ENCODE results near the gene ITIH3.

The ITIH3 gene

GRCh38 chr3:52777959-52778805 lies 16.4 kb upstream of the ITIH3 start:
- DNase-seq (ENCODE audit: low read depth, low spot score), result no peak
- H3K27ac ChIP-seq, result no peak overlapping the region

- DNase-seq (ENCODE audit: low read depth, low spot score), result no peak
- no peak overlapping the region for H3K27ac ChIP-seq
These were observed 15.4 kb upstream of the ITIH3 start for GRCh38 chr3:52779011-52779836.

- no peak overlapping the region for H3K27ac ChIP-seq
- no peak for DNase-seq (ENCODE audit: low read depth, low spot score)
These were observed 14.6 kb upstream of the ITIH3 start for GRCh38 chr3:52779837-52780585.

- H3K27ac ChIP-seq, result no peak overlapping the region
- DNase-seq (ENCODE audit: low read depth, low spot score), result no peak
These were observed 12.9 kb upstream of the ITIH3 start for GRCh38 chr3:52781741-52782140.

GRCh38 chr3:52782412-52783210 lies 12.0 kb upstream of the ITIH3 start:
- DNase-seq (ENCODE audit: low read depth, low spot score), result no peak
- H3K27ac ChIP-seq, result no peak overlapping the region

- DNase-seq (ENCODE audit: low read depth, low spot score), result no peak
These were observed 11.4 kb upstream of the ITIH3 start for GRCh38 chr3:52783211-52783555.

GRCh38 chr3:52784021-52784621 lies 10.5 kb upstream of the ITIH3 start:
- no peak for DNase-seq (ENCODE audit: low read depth, low spot score)
- H3K27ac ChIP-seq, result no peak overlapping the region

More at GRCh38 chr3:52783211-52783555, 11.4 kb upstream of the ITIH3 start:
- H3K27ac ChIP-seq, result no peak overlapping the region

GRCh38 chr3:52784931-52785590 lies 9.5 kb upstream of the ITIH3 start:
- no peak overlapping the region for H3K27ac ChIP-seq
- no peak for DNase-seq (ENCODE audit: low read depth, low spot score)

- no peak overlapping the region for H3K27ac ChIP-seq
- no peak for DNase-seq (ENCODE audit: low read depth, low spot score)
These were observed 8.0 kb upstream of the ITIH3 start for GRCh38 chr3:52786330-52787215.

- DNase-seq (ENCODE audit: low read depth, low spot score), result no peak
- no peak overlapping the region for H3K27ac ChIP-seq
These were observed 7.3 kb upstream of the ITIH3 start for GRCh38 chr3:52787246-52787645.

GRCh38 chr3:52787672-52788625 lies 6.6 kb upstream of the ITIH3 start:
- no peak overlapping the region for H3K27ac ChIP-seq
- no peak for DNase-seq (ENCODE audit: low read depth, low spot score)

- no peak for DNase-seq (ENCODE audit: low read depth, low spot score)
- H3K27ac ChIP-seq, result no peak overlapping the region
These were observed 5.5 kb upstream of the ITIH3 start for GRCh38 chr3:52788890-52789745.

- no peak overlapping the region for H3K27ac ChIP-seq
- DNase-seq (ENCODE audit: low read depth, low spot score), result no peak
These were observed 4.9 kb upstream of the ITIH3 start for GRCh38 chr3:52789746-52790040.

- H3K27ac ChIP-seq, result no peak overlapping the region
- no peak for DNase-seq (ENCODE audit: low read depth, low spot score)
These were observed 4.3 kb upstream of the ITIH3 start for GRCh38 chr3:52790337-52790736.

- H3K27ac ChIP-seq, result no peak overlapping the region
- no peak for DNase-seq (ENCODE audit: low read depth, low spot score)
These were observed 3.9 kb upstream of the ITIH3 start for GRCh38 chr3:52790741-52791140.

- H3K27ac ChIP-seq, result no peak overlapping the region
- no peak for DNase-seq (ENCODE audit: low read depth, low spot score)
These were observed 3.2 kb upstream of the ITIH3 start for GRCh38 chr3:52791366-52791765.
